NOMO-1 treated with DMSO at 0.1 percent for 48 hours (cell line): ENCODE data around the gene SIM2.

Source experiments
- DNase-seq: peaks from one replicate; lab custom pipeline; 2025; ENCODE audit not compliant: unreplicated experiment; lab: John Stamatoyannopoulos, UW

Gene SIM2

GRCh38 chr21:36734367-36735200, 35.7 kb downstream of the SIM2 start:
- no peak for DNase-seq

DNA sequence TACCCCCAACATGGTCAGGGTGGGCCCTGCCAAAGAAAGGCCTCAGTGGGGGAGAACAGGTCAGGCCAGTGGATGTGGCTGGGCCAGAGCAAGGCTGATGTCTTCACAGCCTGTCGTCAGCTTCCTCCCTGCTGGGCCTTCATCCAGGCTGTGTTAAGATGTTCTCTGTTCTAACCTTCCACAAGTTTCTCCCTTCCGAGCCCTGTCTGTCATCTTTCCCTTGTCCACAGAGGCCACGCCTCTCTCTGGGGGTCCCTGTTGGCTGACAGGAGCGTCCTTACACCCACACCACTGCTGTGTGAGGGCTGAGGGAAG, 36.2 kb downstream of the SIM2 start:
- no peak for DNase-seq

DNA sequence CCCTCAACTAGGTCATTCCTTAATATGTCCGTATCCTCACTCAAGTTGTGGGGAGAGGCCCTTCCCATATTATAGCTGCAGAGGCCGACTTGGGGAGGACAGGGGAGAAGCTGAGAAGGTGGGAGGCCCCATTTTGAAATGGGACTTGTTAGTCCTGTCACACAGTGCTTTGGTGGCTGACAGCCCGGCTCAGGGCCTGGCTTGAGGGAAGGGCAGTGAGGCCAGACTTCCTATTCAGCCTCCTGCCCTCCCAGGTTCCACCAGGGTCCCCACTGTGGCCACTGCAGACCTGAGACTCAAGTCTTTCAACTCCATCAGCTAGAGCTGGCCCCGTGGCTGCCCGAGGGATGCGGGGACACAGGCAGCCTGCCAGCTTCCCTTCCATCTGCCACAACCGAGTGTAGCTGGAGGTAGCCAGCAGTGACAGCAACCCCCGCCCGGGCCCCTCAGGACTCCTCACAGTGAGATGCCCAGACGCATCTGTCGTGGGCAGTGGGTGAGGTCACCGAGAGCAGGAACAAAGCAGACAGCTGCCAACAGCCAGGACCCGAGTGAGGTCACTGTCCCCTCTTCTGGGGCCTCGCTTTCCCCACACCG, 36.9 kb downstream of the SIM2 start:
- no peak for DNase-seq

GRCh38 chr21:36738489-36739126, 39.7 kb downstream of the SIM2 start:
- no peak for DNase-seq

- DNase-seq: no peak
These were observed 42.6 kb downstream of the SIM2 start for GRCh38 chr21:36741506-36741905.

- no peak for DNase-seq
These were observed 44.1 kb downstream of the SIM2 start for GRCh38 chr21:36743008-36743407.

GRCh38 chr21:36743446-36743845, 44.5 kb downstream of the SIM2 start:
- no peak for DNase-seq

GRCh38 chr21:36744190-36744559, 45.3 kb downstream of the SIM2 start:
- no peak for DNase-seq

DNA sequence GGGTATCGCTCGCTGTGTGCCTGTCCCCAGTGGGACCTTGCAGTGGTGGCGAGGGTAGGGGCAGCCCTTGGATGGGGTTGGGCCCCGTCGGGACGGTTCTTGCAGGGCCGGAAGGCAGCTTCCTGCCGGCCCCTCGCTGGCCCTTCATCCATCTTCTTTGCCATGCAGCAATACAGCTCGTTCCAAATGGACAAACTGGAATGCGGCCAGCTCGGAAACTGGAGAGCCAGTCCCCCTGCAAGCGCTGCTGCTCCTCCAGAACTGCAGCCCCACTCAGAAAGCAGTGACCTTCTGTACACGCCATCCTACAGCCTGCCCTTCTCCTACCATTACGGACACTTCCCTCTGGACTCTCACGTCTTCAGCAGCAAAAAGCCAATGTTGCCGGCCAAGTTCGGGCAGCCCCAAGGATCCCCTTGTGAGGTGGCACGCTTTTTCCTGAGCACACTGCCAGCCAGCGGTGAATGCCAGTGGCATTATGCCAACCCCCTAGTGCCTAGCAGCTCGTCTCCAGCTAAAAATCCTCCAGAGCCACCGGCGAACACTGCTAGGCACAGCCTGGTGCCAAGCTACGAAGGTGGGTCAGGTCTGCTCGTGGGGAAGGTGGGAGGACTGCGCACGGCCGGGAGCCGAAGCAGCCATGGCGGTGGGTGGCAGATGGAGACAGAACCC, 45.8 kb downstream of the SIM2 start:
- DNase-seq: no peak

- DNase-seq: no peak
These were observed 46.5 kb downstream of the SIM2 start for GRCh38 chr21:36745459-36745858.

- DNase-seq: no peak
These were observed 48.3 kb downstream of the SIM2 start for GRCh38 chr21:36747041-36747814.

GRCh38 chr21:36747815-36748383, 49.0 kb downstream of the SIM2 start:
- no peak for DNase-seq

GRCh38 chr21:36749935-36750575, 51.1 kb downstream of the SIM2 start:
- no peak for DNase-seq

DNA sequence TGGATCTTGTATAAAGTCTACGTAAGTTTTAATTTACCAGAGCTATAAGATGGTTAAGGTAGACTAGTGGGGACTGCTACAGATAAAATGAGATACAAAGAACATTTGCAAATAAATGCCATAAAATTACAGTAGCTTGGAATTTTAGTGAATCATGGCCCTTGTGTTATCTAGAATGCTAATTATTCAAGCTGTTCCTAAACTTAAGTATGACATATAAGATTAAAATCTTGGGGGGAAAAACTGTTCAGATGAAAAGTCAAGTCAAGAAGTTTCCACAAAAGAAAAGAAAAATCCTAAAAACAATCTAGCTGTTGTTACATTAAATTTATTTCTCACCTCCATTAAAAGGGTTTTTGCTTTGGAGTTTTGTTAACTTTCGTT, 51.7 kb downstream of the SIM2 start:
- no peak for DNase-seq

GRCh38 chr21:36751383-36751782, 52.5 kb downstream of the SIM2 start:
- no peak for DNase-seq

- no peak for DNase-seq
These were observed 54.6 kb downstream of the SIM2 start for GRCh38 chr21:36753556-36753955.

GRCh38 chr21:36754241-36754898, 55.5 kb downstream of the SIM2 start:
- no peak for DNase-seq

DNA sequence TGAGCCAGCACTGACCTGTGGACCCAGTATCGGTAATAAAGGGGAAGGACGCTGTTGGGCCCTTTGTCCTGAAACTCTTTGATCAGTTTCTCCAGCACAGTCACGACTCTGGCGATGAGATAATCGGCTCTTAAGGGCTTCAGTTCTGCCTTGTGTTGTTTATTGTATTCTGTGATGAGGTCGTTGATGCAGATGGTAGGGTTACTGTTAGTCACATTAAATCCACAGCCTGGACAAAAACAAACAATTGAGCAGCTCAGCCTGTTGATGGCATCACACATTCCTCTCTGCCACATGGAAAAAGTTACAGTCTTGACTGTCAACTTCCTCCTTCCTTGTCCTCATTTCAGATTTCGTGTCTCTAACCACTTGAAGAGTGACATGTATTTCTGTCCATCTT, 57.6 kb downstream of the SIM2 start:
- no peak for DNase-seq

GRCh38 chr21:36757196-36757595, 58.3 kb downstream of the SIM2 start:
- no peak for DNase-seq
